8988T (cell line): ENCODE measurements around the gene SLC37A1.

Experiments used
- DNase-seq: peaks from one replicate; pipeline ENCODE4 v3.0.0; 2011

SLC37A1 gene

GRCh38 chr21:42531771-42532170 lies 18.1 kb downstream of the SLC37A1 start:
- no peak for DNase-seq

- no peak for DNase-seq
Observed at GRCh38 chr21:42532466-42533181, 19.0 kb downstream of the SLC37A1 start.

- no peak for DNase-seq
Observed at GRCh38 chr21:42533306-42533962, 19.8 kb downstream of the SLC37A1 start.

- no peak for DNase-seq
Observed at GRCh38 chr21:42533963-42534355, 20.3 kb downstream of the SLC37A1 start.

GRCh38 chr21:42534421-42535378 lies 21.0 kb downstream of the SLC37A1 start:
- DNase-seq, result no peak

- no peak for DNase-seq
Observed at GRCh38 chr21:42535602-42536171, 22.0 kb downstream of the SLC37A1 start.

- DNase-seq, result no peak
Observed at GRCh38 chr21:42536601-42537000, 22.9 kb downstream of the SLC37A1 start.

GRCh38 chr21:42537106-42537742 lies 23.6 kb downstream of the SLC37A1 start:
- DNase-seq, result no peak

- no peak for DNase-seq
Observed at GRCh38 chr21:42538479-42539275, 25.0 kb downstream of the SLC37A1 start.

- no peak for DNase-seq
Observed at GRCh38 chr21:42539342-42539741, 25.7 kb downstream of the SLC37A1 start.

- no peak for DNase-seq
Observed at GRCh38 chr21:42539931-42540343, 26.3 kb downstream of the SLC37A1 start.

GRCh38 chr21:42540396-42540795 lies 26.7 kb downstream of the SLC37A1 start:
- no peak for DNase-seq

- no peak for DNase-seq
Observed at GRCh38 chr21:42541174-42541573, 27.5 kb downstream of the SLC37A1 start.

- DNase-seq, result no peak
Observed at GRCh38 chr21:42541618-42542017, 28.0 kb downstream of the SLC37A1 start.

GRCh38 chr21:42542196-42542595 lies 28.5 kb downstream of the SLC37A1 start:
- DNase-seq, result no peak

GRCh38 chr21:42542596-42542995 lies 28.9 kb downstream of the SLC37A1 start:
- DNase-seq, result no peak

- DNase-seq, result no peak
Observed at GRCh38 chr21:42543106-42543847, 29.6 kb downstream of the SLC37A1 start.

- no peak for DNase-seq
Observed at GRCh38 chr21:42544544-42544943, 30.9 kb downstream of the SLC37A1 start.

GRCh38 chr21:42545317-42545716 lies 31.7 kb downstream of the SLC37A1 start:
- no peak for DNase-seq

GRCh38 chr21:42545745-42546144 lies 32.1 kb downstream of the SLC37A1 start:
- DNase-seq, result no peak

- DNase-seq, result no peak
Observed at GRCh38 chr21:42546433-42546832, 32.8 kb downstream of the SLC37A1 start.
